BLaER1 treated with 17β-estradiol and CSF1 and Interleukin-3, amounts not matched to agents 10 nM and 100 nM (cell line): ENCODE data around the gene FOXO6.

ENCODE experiments used
- H3K27ac ChIP-seq, 11 experiments: shearing (Covaris generic); formaldehyde crosslinking; 2 replicates each; pipeline ENCODE4 v1.8.1; 2022
- H3K27me3 ChIP-seq, 11 experiments: shearing (Covaris generic); formaldehyde crosslinking; 2 replicates each; pipeline ENCODE4 v1.8.1; 2022
- H3K36me3 ChIP-seq, 11 experiments: shearing (Covaris generic); formaldehyde crosslinking; 2 replicates each; pipeline ENCODE4 v1.8.1; 2022
- H3K4me1 ChIP-seq, 10 experiments: shearing (Covaris generic); formaldehyde crosslinking; 2 replicates each; pipeline ENCODE4 v1.8.1; 2022
- H3K4me2 ChIP-seq, 11 experiments: shearing (Covaris generic); formaldehyde crosslinking; 2 replicates each; pipeline ENCODE4 v1.8.1; 2022
- H3K4me3 ChIP-seq, 10 experiments: shearing (Covaris generic); formaldehyde crosslinking; 2 replicates each; pipeline ENCODE4 v1.8.1; 2022
- H3K9ac ChIP-seq, 11 experiments: shearing (Covaris generic); formaldehyde crosslinking; 2 replicates each; pipeline ENCODE4 v1.8.1; 2022
- H3K9me3 ChIP-seq, 11 experiments: shearing (Covaris generic); formaldehyde crosslinking; replicated peaks in 1 of 11; 2 replicates each; pipeline ENCODE4 v1.8.1; 2022
- H4K20me1 ChIP-seq, 11 experiments: shearing (Covaris generic); formaldehyde crosslinking; 2 replicates each; pipeline ENCODE4 v1.8.1; 2022
- Cebpa-rat ChIP-seq, 11 experiments: shearing (Covaris generic); IDR thresholded peaks; 2 replicates each; pipeline ENCODE4 v1.8.1; 2022

FOXO6 gene

DNA sequence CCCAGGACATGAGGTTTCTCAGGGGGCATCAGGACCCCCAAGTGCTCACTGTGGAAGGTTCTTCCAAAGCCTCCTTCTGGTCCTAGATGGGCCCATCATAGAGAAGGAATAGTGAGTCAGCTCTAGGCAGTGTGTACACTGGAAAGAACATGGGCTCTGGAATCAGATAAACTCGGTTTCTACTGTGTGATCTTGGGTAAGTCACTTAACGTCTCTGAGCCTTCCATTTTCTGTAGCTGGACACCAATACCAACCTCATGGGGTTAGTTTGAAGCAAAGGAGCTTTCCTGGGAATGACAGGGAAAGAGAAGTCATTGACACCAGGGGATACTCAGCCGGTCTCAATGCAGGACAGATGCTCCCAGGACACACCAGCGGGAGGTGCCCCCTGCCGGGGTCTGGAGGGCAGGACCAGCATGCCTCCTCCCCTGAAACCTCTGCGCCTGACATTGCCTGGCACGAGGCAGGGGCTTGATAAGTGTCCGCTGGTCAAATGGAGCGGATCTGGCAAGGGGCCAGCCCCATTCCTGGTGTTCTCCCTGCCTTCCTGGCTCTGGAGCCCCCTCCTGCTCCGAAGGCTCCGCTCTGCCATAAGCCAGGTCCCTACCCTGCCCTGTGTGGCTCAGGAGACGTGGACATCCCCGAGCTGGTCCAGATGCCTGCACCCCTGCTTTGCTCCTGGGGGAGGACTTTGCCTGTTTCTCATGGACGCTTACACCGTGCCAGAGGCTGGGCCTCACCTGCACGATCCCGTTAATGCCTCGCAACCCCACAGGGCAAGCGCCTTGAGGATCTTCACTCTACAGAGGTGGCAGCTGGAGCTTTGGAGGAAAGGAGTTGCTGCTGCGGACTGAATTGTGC, 70.5 kb downstream of the FOXO6 start:
- Histone ChIP-seq H3K4me3 (no peak overlapping the region), H3K27ac (no peak overlapping the region), H3K27me3 (no peaks in the 10 kb centered on the region), H3K9ac (no peak overlapping the region), H3K36me3 (no peaks in the 10 kb centered on the region), H3K4me2 (peak overlapping the region in 3 of 11 experiments; percentile 27 to 60 (median 42); a peak in 5 of 22 replicates), H4K20me1 (no peaks in the 10 kb centered on the region), H3K4me1 (peaks cover 35 to 58% (median 45%) of the 10 kb centered on the region in 10 experiments), H3K9me3 (no peaks in the 10 kb centered on the region)
- TF ChIP-seq Cebpa-rat (IDR thresholded peaks at IDR 0.05), result no peak
